ENCODE data around the gene UNC13A.

DNA sequence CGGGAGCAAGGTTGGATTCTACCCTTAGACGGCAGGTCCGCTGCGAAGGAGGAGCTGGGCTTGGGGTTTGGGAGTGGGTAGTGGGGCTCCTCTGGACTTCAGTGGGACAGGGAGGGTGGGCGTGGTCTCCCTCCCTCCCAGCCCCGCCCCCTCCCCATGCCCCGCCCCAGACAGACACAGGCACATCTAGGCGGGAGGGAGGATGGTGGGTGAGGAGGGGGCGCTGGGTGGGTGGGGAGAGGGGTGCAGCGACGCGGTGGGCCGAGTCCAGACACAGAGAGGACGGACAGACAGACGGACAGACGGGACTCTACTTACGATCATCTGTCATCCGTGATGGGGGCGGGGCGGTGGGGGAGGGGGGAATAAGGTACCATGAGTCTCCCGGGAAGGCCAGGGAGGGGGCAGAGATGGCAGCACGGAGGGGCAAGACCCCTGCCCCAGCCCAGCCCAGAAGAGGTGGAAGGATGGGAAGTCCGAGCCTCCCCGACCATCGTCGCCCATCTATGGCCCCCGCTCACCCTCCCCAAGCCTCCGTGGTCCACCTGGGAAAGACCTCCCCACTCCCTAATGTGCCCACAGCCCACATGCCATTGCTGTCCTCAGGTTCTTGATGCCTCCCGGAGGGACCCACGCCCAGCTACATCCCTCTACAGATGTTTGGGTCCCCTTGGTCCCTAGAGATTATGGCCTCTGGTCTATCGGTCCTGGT is 64.8 kb downstream of the UNC13A start:
- TF ChIP-seq, protein P1, sequence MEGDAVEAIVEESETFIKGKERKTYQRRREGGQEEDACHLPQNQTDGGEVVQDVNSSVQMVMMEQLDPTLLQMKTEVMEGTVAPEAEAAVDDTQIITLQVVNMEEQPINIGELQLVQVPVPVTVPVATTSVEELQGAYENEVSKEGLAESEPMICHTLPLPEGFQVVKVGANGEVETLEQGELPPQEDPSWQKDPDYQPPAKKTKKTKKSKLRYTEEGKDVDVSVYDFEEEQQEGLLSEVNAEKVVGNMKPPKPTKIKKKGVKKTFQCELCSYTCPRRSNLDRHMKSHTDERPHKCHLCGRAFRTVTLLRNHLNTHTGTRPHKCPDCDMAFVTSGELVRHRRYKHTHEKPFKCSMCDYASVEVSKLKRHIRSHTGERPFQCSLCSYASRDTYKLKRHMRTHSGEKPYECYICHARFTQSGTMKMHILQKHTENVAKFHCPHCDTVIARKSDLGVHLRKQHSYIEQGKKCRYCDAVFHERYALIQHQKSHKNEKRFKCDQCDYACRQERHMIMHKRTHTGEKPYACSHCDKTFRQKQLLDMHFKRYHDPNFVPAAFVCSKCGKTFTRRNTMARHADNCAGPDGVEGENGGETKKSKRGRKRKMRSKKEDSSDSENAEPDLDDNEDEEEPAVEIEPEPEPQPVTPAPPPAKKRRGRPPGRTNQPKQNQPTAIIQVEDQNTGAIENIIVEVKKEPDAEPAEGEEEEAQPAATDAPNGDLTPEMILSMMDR (IDR thresholded peaks at IDR 0.05) = no peak
- TF ChIP-seq POLR2AphosphoS5 (IDR thresholded peaks at IDR 0.05) (no peak), EP300 (IDR thresholded peaks at IDR 0.05) (no peak)

All from gastroesophageal sphincter (tissue), 3 donors.